HG03571 (cell line): Measurements from ENCODE around the gene KLHL29.
"Not testable (repeated sequence)": the region's sequence is repeated elsewhere in the genome, so short reads cannot be mapped to it uniquely, and the experiment has no call there.

Experiments
- ATAC-seq: cut with Tn5 transposase; IDR thresholded peaks from one replicate; pipeline ENCODE4 v1.9.1; 2021; ENCODE audit not compliant: unreplicated experiment

KLHL29 gene

GRCh38 chr2:23384551-23385343 lies at the start of gene KLHL29:
TSS of gene KLHL29 (plus strand) at chr2:23385179. CDS start at chr2:23562197, 177,018 bp downstream.
- peak; percentile 50 for ATAC-seq

GRCh38 chr2:23335550-23335949 lies 49.4 kb upstream of the KLHL29 start:
- ATAC-seq, result no peak

GRCh38 chr2:23342075-23342474 lies 42.9 kb upstream of the KLHL29 start:
- no peak for ATAC-seq

- no peak for ATAC-seq
These were observed 39.0 kb upstream of the KLHL29 start for GRCh38 chr2:23346029-23346428.

- ATAC-seq, result no peak
These were observed 38.2 kb upstream of the KLHL29 start for GRCh38 chr2:23346781-23347180.

- no peak for ATAC-seq
These were observed 37.4 kb upstream of the KLHL29 start for GRCh38 chr2:23347471-23348092.

GRCh38 chr2:23348093-23348481 lies 36.9 kb upstream of the KLHL29 start:
- not testable (repeated sequence) for ATAC-seq

GRCh38 chr2:23349508-23349907 lies 35.5 kb upstream of the KLHL29 start:
- ATAC-seq, result no peak

- ATAC-seq, result no peak
These were observed 34.8 kb upstream of the KLHL29 start for GRCh38 chr2:23350041-23350791.

- no peak for ATAC-seq
These were observed 34.1 kb upstream of the KLHL29 start for GRCh38 chr2:23350792-23351355.

GRCh38 chr2:23351388-23352141 lies 33.4 kb upstream of the KLHL29 start:
- peak; percentile 89 for ATAC-seq

- ATAC-seq, result peak; percentile 72
These were observed 30.4 kb upstream of the KLHL29 start for GRCh38 chr2:23354554-23354953.

GRCh38 chr2:23355001-23355400 lies 30.0 kb upstream of the KLHL29 start:
- ATAC-seq, result no peak

GRCh38 chr2:23356711-23357110 lies 28.3 kb upstream of the KLHL29 start:
- no peak for ATAC-seq

GRCh38 chr2:23359631-23360567 lies 25.1 kb upstream of the KLHL29 start:
- no peak for ATAC-seq

GRCh38 chr2:23360571-23361125 lies 24.3 kb upstream of the KLHL29 start:
- ATAC-seq, result no peak

- no peak for ATAC-seq
These were observed 23.8 kb upstream of the KLHL29 start for GRCh38 chr2:23361152-23361551.

GRCh38 chr2:23363268-23363667 lies 21.7 kb upstream of the KLHL29 start:
- ATAC-seq, result no peak

GRCh38 chr2:23363831-23364230 lies 21.1 kb upstream of the KLHL29 start:
- ATAC-seq, result no peak
